ENCODE measurements around the gene MACROD2. TPM values are rescaled to one million over a fixed set of nuclear protein-coding genes. Genes with fewer than 3 reads are reported as not detected.

Gene MACROD2
- total and polyA plus RNA-seq, 2 experiments from 2014 or later = 2.8 to 4.3 TPM

- no peak overlapping the region for H3K27ac ChIP-seq (ENCODE audit: low read depth)
- Mint-ChIP-seq H3K36me3 (ENCODE audit: low read depth) (no peaks in the 10 kb centered on the region), H3K9me3 (no peaks in the 10 kb centered on the region), H3K27ac (no peak overlapping the region), H3K4me3 (no peak overlapping the region), H3K4me1 (peaks cover 21% of the 10 kb centered on the region), H3K27me3 (ENCODE audit: insufficient read depth, low read depth, poor library complexity) (no peaks in the 10 kb centered on the region)
- H3K4me1 ChIP-seq (ENCODE audit: insufficient read depth) = peaks cover 10% of the 10 kb centered on the region; the same call in 1 of the 2 replicates
- H3K79me2 ChIP-seq (replicated peaks; ENCODE audit: insufficient read depth) = no peaks in the 10 kb centered on the region
- no peaks in the 10 kb centered on the region for H3K9me2 ChIP-seq (ENCODE audit: insufficient read depth)
- no peaks in the 10 kb centered on the region for H3K27me3 ChIP-seq (ENCODE audit: insufficient read depth)
- no peak overlapping the region for H2AFZ ChIP-seq
- H3K4me2 ChIP-seq = no peak overlapping the region
- DNase-seq (ENCODE audit: low spot score) = no peak
- no peaks in the 10 kb centered on the region for H3F3A ChIP-seq (replicated peaks; ENCODE audit: low read depth)
- TF ChIP-seq JUNB (IDR thresholded peaks at IDR 0.05; ENCODE audit: unreplicated experiment) (no peak), EZH2 (IDR thresholded peaks at IDR 0.05; ENCODE audit: low read depth, unreplicated experiment) (no peak), CREB1 (CRISPR knock-in tag; IDR thresholded peaks at IDR 0.05; ENCODE audit: low read depth) (no peak), ETS1 (IDR thresholded peaks at IDR 0.05) (no peak), STAT1 (IDR thresholded peaks at IDR 0.05; ENCODE audit: unreplicated experiment) (no peak), EZH2phosphoT487 (IDR thresholded peaks at IDR 0.05; ENCODE audit: unreplicated experiment) (no peak), CTCF (conservative IDR thresholded peaks at IDR 0.05; ENCODE audit: low read depth in 2 of 2) (no peak), NANOG (IDR thresholded peaks at IDR 0.05; ENCODE audit: borderline replicate concordance) (no peak), POLR2AphosphoS5 (IDR thresholded peaks at IDR 0.05; ENCODE audit: low read depth) (no peak), ZNF114 (CRISPR knock-in tag; IDR thresholded peaks at IDR 0.05) (no peak), ZNF331 (CRISPR knock-in tag; IDR thresholded peaks at IDR 0.05; ENCODE audit: low read depth) (no peak), REST (IDR thresholded peaks at IDR 0.05; ENCODE audit: unreplicated experiment) (no peak), ZNF462 (CRISPR knock-in tag; IDR thresholded peaks at IDR 0.05) (no peak)
- no peak for ATAC-seq
- H3K36me3 ChIP-seq (ENCODE audit: insufficient read depth) = no peaks in the 10 kb centered on the region
- no peaks in the 10 kb centered on the region for H4K20me1 ChIP-seq (replicated peaks; ENCODE audit: insufficient read depth)
- no peak overlapping the region for H3K4me3 ChIP-seq
Observed at GRCh38 chr20:14925300-14925699, 930.0 kb downstream of the MACROD2 start.

Data from GM23338 (cell line).